NCI-H1092 (cell line): Measurements from ENCODE around the gene YAP1.

Experiments
- DNase-seq: peaks from one replicate; lab custom pipeline; 2025; lab: John Stamatoyannopoulos, UW

Gene YAP1

DNA sequence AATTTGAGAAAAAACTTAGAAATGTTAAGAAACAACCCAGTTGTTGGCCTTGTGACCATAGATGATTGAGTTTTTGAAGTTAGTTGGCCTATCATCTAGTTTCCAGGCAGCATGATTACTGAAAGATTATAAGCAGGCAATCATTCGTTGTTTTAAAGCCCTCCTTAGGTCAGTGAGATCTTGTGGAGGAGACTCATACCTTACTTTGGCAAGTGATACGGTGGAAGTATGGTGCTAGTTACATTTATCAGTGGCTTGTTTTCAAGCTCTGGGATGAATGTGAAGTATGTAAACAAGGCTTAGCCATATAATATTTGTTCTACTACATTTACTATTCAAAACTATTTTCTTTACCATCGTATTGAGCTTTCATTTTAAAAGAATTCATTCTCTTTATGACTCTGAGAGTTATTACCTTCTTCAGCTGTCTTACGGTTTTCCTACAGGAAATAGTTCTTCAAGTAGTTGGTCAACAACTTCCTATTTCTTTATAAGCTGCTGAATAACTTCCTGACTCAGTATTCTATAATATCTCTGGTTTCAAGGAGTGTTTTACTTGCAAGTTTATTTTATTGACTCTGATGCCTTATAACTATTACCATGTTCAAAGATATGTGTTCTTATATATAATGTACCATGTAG is 7.3 kb downstream of the YAP1 start:
- DNase-seq = no peak

DNA sequence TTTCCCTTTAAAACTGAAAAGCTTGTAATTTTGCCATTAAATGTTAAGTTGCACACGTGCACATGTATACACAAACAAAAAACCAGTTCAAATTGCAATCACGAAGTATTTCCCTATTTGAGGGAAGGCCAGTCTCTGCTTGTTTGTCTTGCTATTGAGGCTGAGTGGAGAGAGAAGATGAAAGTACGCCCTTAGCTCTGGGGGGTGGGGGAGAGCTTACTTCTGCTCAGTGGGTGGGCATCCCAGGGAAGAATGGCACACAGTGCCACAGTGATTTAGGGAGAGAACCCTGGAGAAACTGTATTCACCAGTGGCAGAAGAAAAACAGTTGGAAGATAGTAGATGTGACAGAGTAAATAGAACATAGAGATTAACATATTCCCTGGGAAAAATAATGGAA is 8.7 kb downstream of the YAP1 start:
- DNase-seq = no peak

DNA sequence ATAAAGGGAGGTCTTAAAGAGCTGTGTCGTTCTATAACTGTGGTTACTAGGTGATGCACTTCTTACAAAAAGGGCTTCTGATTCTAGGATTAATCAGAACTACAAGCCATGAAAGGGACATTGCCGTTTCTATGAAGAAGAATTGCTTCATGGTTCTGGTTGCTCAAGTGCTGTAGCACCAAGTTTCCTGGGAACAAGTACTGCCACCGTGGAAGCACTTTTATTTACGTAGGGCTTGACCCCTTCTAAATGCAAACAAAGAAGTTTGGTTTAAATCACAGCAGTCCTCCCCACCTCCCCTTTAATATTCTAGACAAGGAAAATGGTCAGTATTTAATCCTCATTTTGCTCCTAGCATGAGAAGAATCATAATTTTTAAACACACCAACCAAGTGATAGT is 9.8 kb downstream of the YAP1 start:
- no peak for DNase-seq

DNA sequence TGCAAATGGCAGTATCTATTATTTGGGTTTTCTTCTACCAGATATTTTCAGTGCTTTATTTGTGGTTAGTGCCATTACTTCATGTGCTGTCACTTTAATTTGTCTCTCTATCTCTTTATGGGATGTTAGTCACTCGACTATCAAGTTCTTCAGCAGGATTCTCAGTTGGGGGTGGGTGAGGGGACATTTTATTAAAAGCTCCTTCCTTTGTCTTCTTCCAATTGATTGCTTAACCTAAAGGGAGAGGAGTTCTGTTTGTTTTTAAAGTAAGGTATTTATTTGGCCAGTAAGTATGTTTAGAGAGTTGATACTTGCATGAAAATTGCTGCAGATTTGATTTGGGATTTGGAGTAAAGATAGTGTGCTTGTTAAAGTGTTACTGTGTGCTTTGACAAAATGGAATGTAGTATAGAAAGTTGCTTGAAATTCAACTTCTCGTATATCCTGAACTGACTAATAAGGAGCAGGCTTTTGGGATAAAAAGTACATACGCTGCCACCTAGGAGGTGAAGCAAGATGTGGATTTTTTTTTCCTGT is 10.3 kb downstream of the YAP1 start:
- DNase-seq = no peak

DNA sequence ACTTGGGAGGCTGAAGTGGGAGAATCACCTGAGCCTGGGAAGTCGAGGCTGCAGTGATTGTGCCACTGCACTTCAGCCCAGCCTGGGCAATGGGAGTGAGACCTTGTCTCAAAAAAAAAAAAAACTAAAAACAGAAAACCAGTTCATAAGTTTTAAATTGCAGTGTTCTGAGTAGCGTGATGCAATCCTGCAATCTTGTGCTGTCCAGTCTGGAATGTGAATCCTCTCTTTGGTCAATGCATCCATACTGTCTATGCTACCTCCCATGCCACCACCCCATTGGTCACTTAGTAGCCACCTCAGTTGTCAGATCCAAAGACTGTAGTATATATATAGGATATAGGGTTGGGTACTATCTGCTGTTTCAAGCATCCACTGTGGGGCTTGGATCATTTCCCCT is 11.1 kb downstream of the YAP1 start:
- no peak for DNase-seq

DNA sequence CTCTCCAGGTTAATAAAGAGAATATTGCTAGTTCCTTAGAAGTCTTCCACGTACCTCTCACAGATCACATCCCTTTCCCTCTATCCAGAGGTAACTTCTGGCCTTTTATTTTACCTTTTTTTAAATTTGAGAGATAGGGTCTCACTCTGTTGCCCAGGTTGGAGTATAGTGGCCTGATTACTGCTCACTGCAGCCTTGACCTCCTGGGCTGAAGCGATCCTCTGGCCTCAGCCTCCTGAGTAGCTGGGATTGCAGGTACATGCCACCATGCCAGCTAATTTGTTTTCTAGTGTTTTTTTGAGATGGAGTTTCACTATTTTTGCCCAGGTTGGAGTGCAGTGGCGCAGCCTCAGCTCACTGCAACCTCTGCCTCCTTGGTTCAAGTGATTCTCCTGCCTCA is 24.4 kb downstream of the YAP1 start:
- no peak for DNase-seq

DNA sequence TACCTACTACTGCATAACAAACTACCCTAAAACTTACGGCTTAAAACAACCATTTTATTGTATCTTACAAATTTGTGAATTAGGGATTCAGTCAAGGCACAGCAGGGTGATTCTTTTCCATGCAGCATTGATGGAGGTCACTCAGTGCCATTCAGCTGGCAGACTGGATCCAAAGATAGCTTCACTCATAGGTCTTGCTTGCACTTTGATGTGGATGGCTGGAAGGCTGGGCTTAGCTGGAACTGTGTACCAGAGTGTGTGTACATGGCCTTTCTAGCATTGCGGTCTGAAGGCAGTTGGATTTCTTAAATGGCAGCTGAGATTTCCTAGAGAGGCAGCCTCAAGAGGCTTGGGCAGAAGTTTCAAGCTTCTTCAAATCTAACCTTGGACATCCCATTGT is 25.0 kb downstream of the YAP1 start:
- DNase-seq = no peak

DNA sequence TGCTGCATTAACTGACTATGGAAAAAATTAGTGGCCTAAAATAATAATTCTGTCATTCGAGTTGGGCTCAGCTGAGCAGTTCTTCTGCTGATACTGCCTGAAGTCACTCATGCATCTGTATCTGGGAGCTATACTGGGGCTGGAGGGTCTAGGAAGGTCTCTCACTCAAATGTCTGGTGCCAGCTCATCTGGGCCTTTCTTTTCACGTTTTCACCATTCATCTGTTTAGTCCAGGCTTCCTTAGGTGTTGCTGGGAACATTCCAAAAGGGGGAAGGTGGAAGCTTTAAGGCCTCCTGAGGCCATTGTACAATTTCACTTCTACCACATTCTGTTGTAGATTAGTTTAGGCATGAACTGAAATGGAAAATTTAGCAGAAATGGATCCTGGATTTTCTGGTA is 28.0 kb downstream of the YAP1 start:
- no peak for DNase-seq

DNA sequence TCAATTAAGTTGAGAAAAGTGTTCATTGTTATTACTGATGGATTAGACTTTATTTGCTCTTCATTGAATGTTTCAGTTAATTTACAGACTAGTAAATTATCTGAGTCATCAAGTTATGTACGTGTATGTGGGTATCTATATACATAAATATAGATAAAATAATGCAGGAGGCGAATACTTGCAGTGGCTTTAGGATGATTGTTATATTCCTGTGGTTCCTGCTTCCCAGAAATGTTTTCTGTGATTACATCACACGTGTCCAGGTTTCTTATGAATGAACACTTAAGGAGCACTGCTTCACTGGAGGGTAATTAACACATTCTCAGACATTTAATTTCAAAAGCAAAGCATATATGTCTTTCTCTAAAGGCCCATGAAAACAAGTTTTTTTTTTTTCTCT is 28.4 kb downstream of the YAP1 start:
- DNase-seq = no peak

DNA sequence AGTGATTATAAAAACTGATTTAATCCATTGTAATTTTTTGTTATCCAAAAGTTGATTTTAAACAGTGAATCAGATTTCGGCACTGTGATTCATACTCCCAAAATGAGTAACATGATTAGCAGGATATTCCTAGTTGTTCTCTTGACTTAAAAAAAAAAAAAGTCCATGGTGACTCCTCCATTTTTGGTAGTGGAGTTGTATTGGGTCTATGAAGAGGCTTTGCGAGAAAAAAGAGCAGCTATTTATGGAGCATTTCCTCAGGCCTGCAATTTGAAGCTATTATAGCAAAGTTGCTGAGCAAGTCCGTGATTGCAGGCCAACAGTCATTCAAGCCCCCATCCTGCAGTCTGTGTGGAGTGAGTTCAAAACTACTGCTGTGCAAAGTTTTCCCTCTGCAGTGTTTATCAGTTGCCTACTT is 28.8 kb downstream of the YAP1 start:
- no peak for DNase-seq

DNA sequence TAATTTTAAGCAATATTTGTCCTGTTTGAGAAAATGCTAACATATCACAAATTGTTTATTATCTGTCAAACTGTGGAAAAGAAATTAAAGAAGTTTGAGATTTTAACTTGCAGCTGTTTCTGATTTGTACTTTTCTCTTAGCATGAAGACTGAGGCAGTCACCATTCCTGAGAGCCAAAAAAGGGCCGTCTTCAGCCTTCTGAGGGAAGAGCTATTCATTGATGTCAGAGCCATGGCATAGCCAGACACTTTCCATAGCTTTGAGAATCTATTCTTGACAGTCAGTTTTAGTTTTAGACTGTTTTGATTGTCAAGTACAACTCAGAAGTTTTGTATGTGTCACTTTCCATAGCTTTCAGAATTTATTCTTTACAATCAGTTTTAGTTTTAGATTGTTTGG is 32.1 kb downstream of the YAP1 start:
- DNase-seq = no peak

DNA sequence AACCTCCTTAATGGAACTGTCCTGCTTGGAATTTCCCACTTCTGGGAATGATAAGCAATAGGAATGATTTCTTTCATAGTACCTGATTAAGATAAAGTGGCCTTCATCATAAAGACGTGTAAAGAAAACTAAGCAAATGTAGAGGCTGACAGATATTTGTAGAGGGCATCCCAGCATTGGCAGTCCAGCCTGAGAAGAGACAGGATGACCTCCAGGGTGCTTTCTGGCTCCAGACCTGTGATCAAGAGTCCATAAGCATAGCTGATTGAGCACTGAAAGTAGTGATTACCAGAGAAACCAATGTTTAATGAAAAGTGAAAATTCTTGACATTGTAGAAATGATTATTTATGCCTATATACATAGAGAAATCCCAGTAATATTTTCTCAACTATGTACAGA is 33.6 kb downstream of the YAP1 start:
- DNase-seq = no peak

DNA sequence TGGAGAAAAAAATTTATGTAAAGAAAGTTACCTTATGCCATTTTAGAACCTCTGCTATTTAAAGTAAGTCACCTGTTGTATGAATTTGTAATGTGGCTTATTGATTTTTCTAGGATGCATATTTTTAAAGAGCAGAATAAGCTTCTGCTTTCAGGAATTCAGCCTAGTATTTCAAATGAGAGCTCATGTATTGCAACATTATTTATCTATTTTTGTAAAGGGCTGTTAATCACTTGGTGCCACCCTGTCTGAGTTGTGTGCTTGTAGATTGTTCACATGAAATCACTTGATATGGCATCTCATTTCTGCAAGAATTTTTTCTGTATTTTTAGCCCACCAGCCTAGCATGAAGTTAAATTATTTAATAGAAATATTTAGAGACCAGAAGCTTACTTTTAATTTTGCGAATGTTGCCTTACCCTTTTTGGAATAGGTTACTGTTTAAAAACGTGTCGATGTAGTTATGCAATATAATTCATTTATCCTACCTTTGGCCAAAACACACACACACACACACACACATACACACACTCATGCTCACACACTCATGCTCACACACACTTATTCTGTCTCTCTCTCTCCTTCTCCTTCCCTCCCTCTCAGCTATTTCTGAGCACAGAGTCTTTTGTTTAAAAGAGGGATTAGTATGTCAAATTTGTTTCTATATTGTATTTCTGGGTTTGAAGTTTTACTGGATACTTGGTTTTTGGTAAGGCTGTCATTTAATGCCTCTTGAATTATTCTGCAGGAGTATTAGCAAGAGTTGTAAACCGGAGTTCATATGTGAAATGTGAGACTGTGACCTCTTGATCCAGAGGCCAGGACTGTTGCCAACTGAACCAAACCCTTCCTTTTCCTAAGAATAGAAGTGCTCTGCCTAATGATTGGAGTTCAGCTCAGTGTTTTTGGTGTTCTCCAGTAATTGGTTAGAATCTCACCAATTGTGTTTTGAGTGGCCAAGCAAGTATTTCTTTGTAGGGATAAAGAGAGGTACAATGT is 34.4 kb downstream of the YAP1 start:
- no peak for DNase-seq

DNA sequence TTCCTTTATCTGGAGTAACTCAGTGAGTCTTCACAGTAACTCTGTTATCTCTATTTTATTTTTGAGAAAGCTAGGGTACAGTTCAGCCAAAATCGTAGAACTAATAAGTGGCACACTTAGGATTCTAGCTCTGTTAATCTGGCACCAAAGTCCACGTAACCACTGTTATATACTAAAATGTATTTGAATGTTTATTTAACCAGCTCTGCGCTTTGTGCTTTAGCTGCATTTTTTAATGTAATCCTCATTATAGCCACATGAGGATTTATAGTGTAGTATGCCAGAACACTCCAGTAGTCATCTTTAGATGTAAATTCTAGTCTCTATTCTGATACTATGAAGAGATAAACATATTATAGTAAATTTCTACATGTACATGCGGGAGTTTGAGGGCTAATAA is 36.8 kb downstream of the YAP1 start:
- no peak for DNase-seq

DNA sequence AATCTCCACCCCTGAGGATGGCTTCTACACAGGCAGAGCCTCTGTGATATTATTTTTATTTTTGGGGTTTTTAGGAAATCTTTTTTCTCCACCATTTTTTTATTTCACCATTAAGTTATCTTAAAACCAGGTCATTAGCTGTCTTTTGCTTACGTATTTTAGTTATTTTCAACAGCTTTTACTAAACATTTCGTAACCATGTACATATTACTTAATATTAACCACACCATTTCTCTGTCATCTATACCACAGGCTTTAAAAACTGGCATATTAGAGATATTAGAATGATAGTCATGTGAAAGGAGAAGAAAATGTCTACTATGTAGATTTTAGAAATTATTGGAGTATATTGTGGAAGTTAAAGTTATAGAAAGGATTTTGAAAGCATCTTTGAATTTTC is 37.4 kb downstream of the YAP1 start:
- no peak for DNase-seq

DNA sequence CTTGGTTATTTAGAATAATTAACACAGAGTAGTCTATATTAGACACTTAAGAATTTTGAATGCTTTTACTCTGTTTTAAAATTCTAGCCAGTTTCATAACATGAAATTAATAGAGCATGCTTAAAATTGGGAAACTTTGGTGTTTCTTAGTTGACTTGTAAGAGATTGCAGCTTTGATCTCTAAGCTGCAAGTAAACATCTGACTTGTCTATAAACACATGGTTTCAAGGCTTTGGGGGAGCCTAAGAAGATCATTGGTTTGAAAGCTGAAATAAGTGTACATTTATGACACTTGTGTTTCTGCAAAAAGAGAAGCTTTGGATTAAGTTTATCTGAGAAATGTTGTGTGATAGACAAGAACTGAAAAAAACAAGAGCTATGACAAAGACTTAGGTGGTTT is 37.8 kb downstream of the YAP1 start:
- DNase-seq = no peak

DNA sequence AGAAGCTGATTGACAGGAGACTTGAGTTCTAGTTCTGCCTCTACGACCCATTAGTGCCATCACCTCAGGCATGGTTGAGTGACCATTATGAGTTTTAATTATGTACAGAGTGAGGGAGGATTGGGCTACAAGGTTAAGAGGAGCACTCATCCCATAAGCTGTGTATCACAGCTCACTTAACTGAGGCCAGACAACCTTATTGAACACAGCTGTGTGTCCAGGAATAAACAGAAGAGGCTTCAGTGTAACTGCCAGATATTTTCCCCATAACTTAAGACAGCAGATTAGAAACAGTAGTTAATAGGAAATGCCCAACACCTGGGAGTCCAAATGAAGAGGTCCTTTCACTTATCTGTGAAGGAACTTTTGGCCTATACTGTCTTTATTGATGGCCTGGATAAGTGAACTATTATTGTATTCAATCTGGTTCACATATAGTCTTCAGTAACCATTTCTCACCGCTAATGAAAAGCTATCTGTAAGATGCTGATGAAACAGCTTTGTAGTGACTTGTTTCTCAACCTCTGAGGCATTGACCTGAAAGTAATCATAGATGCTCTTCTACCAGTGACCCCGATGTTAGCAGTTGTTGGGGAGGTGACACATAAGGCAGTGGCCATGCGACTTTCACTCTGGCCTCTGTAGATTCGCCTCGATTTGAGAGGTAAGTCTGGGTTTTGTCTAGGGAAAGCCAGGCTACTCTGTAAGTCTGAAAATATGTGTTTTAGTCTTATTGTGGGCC is 41.7 kb downstream of the YAP1 start:
- DNase-seq = no peak

DNA sequence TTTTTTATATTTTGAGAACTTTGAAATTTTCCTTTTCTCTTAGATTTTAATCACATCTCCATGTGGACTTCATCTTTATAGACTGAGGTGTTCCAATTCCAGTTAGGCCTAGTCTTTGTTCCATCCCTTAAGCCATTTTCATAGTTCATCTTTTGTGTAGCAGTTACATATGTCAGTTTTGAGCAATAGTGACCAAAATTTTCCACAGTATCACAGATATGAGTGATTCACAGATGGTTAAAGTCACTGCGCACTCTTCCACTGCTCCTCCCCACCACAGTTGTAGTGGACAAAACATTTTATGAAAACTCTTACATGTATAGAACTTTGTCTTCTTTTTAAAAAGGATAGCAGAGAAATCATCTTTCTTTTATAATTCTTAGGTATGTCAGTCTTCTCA is 42.8 kb downstream of the YAP1 start:
- no peak for DNase-seq

DNA sequence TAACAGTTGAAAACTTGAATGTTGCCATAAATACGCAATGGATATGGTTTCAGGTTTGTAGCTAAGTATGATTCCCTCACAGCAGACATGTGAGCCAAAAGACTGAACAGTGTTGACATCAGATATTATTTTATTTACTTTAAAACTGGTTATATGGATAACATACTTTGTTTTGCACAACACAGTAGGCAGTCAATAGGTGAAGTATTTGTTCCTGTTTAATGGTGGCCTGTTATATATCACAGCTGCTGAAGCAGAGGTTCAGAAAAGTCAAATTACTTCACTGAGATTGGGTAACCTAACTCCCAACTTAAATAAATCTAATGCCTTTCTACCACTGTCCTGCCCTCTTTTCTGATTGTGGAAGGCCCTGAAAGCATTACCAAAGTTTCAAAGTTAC is 44.6 kb downstream of the YAP1 start:
- no peak for DNase-seq

DNA sequence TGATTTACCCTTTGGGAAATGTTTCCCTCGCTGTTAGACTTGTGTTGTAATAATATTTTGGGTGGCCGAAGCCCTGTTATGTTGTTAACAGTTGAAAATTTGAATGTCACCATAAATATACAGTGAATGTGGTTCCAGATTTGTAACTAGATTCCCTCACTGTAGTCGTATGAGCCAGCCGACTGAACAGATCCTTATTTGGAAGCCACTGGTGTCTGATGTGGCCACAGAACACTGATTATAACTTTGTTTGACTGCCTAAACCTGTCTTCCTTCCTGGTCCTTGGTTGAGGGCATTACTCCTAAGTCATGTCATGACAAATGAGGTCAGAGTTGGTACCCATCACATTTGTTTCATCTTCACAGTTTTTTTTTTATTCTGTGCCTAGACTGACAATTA is 45.4 kb downstream of the YAP1 start:
- no peak for DNase-seq

DNA sequence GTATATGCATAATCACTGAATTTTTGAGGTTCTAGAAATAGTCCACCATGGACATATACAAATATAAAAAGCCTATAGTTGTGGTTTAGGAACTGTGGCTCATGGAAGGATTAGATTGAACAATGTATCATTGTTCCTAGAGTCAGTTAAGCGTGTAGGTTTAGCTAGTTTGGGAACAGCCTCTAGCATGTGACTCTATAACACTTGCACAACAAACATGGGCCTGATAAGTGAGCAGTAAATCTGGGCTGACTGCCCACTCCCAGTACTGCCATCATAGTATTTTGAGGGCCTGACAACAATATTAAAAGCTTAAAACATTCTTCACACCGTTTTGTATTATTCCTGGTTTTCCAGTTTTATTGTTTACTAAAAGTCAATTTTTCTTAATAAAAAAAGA is 47.0 kb downstream of the YAP1 start:
- no peak for DNase-seq

DNA sequence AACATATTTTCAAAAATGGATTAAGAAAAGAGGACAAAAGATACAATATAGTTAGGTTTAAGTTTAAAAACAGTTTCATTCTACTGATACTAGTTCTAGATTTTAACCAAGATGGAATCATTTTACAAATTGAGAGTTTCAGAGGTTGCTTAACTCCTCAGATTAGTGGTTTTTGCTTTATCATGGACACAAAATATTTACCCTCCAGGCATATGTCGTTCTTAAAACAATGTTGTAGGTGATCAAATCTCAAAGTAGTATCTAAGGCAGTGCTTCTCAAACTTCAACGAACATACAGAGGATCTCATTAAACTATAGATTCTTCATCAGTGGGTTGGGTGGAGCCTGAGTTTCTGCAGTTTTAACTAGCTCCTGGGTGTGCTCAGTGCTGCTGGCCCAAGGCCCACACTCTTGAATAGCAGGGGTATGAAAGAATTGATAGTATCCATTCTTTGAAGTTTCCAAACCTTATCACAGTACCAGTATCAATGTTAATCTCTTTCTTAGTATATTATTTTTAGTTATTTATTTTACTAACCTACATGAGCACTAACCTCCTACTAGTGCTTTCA is 48.0 kb downstream of the YAP1 start:
- DNase-seq = no peak
